Natural killer cell (primary cell): ENCODE results near the gene FAM186B. TPM values are rescaled to one million over a fixed set of nuclear protein-coding genes. Genes with fewer than 3 reads are reported as not detected.

Experiments
- ATAC-seq, 3 donors: fragments of 150-1000 bp in 2 of 3; fragments of 200-7000 bp in 1 of 3; cut with Tn5 transposase; 1 replicate in 1 of 3; 2 replicates in 2 of 3; pipeline ENCODE4 v1.10.0; 2021; ENCODE audit warnings: mild to moderate bottlenecking in 2 of 3, moderate library complexity in 2 of 3
- DNase-seq, 2 donors: peaks; one replicate each; pipeline versions ENCODE4 v3.0.0 to v3.0.0-alpha.2; 2013 to 2021; ENCODE audit warnings: mixed read lengths in 1 of 2
- H3K27ac ChIP-seq: one replicate; pipeline ENCODE4 v1.5.1; 2013; ENCODE audit warnings: mild to moderate bottlenecking, low read length
- H3K27me3 ChIP-seq: one replicate; pipeline ENCODE4 v1.6.1; 2013; ENCODE audit warnings: low read length; ENCODE audit not compliant: control insufficient read depth, insufficient read depth
- H3K36me3 ChIP-seq: one replicate; pipeline ENCODE4 v1.6.1; 2013; ENCODE audit warnings: low read length; ENCODE audit not compliant: control insufficient read depth, insufficient read depth
- H3K4me1 ChIP-seq: one replicate; pipeline ENCODE4 v1.6.1; 2013; ENCODE audit warnings: low read length; ENCODE audit not compliant: control insufficient read depth, insufficient read depth
- H3K4me3 ChIP-seq: one replicate; pipeline ENCODE4 v1.5.1; 2013; ENCODE audit warnings: low read length
- H3K9me3 ChIP-seq: one replicate; pipeline ENCODE4 v1.6.1; 2013; ENCODE audit warnings: low read length; ENCODE audit not compliant: control insufficient read depth, insufficient read depth
- H3K27ac Mint-ChIP-seq, 2 donors: one replicate each; pipeline ENCODE4 v1.8.0; 2022; ENCODE audit warnings: mild to moderate bottlenecking in 2 of 2, mixed read lengths in 2 of 2, moderate library complexity in 1 of 2
- H3K27me3 Mint-ChIP-seq, 2 donors: one replicate each; pipeline ENCODE4 v1.8.0; 2022; ENCODE audit warnings: low read depth in 2 of 2, mixed read lengths in 2 of 2
- H3K36me3 Mint-ChIP-seq: one replicate; pipeline ENCODE4 v1.8.0; 2022; ENCODE audit warnings: mixed read lengths
- H3K4me1 Mint-ChIP-seq, 2 donors: one replicate each; pipeline ENCODE4 v1.8.0; 2022; ENCODE audit warnings: mixed read lengths in 2 of 2
- H3K4me3 Mint-ChIP-seq: one replicate; pipeline ENCODE4 v1.8.0; 2022; ENCODE audit warnings: mild to moderate bottlenecking, moderate library complexity, mixed read lengths
- H3K9me3 Mint-ChIP-seq, 2 donors: one replicate each; pipeline ENCODE4 v1.8.0; 2022; ENCODE audit warnings: mixed read lengths in 2 of 2
- CTCF ChIP-seq: fragments of 200-600 bp; IDR thresholded peaks from one replicate; pipeline ENCODE4 v1.8.0; 2022; ENCODE audit warnings: antibody characterized with exemption
- WGBS: methylation state at CpG from one replicate; pipeline ENCODE4 v1.1.7; 2013; ENCODE audit warnings: missing lambda C conversion rate; ENCODE audit not compliant: insufficient coverage; 5-methylcytosine and 5-hydroxymethylcytosine counted together
- intact Hi-C: fragments of 100-400 bp; cut with micrococcal nuclease; formaldehyde crosslinking; loops from one replicate; pipeline ENCODE4 v1.14.2; 2022
- total RNA-seq, 4 donors: library from RNA; stranded (reverse); fragments of 120-200 nt in 1 of 4; gene quantifications; one replicate each; pipeline versions ENCODE4 v1.2.3 to v1.2.4, GENCODE V29; 2013 to 2022

Gene FAM186B
- total RNA-seq, 3 donors from 2014 or later (not counting 1 experiment from before 2014, with no cell fraction given) = 0.56 to 0.85 (median 0.77) TPM

GRCh38 chr12:49636979-49637755, 31.7 kb upstream of the FAM186B start:
- H3K9me3 ChIP-seq = no peaks in the 10 kb centered on the region
- H3K36me3 ChIP-seq = no peaks in the 10 kb centered on the region
- H3K4me3 ChIP-seq = no peak overlapping the region
- no peaks in the 10 kb centered on the region for H3K27me3 Mint-ChIP-seq
- peak; percentile 34 to 76 for DNase-seq
- intact Hi-C loops = loop anchor here (2.0 kb wide), 2 partner anchors 70 to 202 kb away; partner anchors contain the start of gene FMNL3
- H3K4me1 ChIP-seq = peaks cover 25% of the 10 kb centered on the region
- no peak overlapping the region for H3K27ac ChIP-seq
- H3K4me1 Mint-ChIP-seq = peaks cover 20 to 25% of the 10 kb centered on the region in 2 donors
- TF ChIP-seq CTCF = peak; percentile 67
- H3K36me3 Mint-ChIP-seq = no peaks in the 10 kb centered on the region
- H3K9me3 Mint-ChIP-seq = no peaks in the 10 kb centered on the region
- H3K27ac Mint-ChIP-seq = peak overlapping the region in 1 of 2 donors; percentile 29
- peak; percentile 76 to 98 (median 94) for ATAC-seq
- no peaks in the 10 kb centered on the region for H3K27me3 ChIP-seq
- no peak overlapping the region for H3K4me3 Mint-ChIP-seq
- WGBS = 36% methylated on average over 7 of the region's 9 CpGs

- no peak for DNase-seq
- Histone ChIP-seq H3K4me3 (no peak overlapping the region), H3K27ac (no peak overlapping the region), H3K4me1 (peaks cover 25% of the 10 kb centered on the region), H3K9me3 (no peaks in the 10 kb centered on the region), H3K36me3 (no peaks in the 10 kb centered on the region), H3K27me3 (no peaks in the 10 kb centered on the region)
- intact Hi-C loops = loop anchor here (2.0 kb wide), 2 partner anchors 70 to 202 kb away; partner anchors contain the start of gene FMNL3
- no peaks in the 10 kb centered on the region for H3K9me3 Mint-ChIP-seq
- 93% methylated on average over 13 of the region's 13 CpGs for WGBS
- no peak overlapping the region for H3K4me3 Mint-ChIP-seq
- no peaks in the 10 kb centered on the region for H3K36me3 Mint-ChIP-seq
- peaks cover 20 to 25% of the 10 kb centered on the region in 2 donors for H3K4me1 Mint-ChIP-seq
- TF ChIP-seq CTCF = no peak
- no peaks in the 10 kb centered on the region for H3K27me3 Mint-ChIP-seq
- ATAC-seq = no peak
- peak overlapping the region in 1 of 2 donors; percentile 29 for H3K27ac Mint-ChIP-seq
Measured at GRCh38 chr12:49636574-49636973, 31.1 kb upstream of the FAM186B start.

- intact Hi-C loops = loop anchor here (2.0 kb wide), 2 partner anchors 71 to 203 kb away; partner anchors contain the start of gene FMNL3
- ATAC-seq (no peak), DNase-seq (no peak)
- no peaks in the 10 kb centered on the region for H3K9me3 Mint-ChIP-seq
- Histone ChIP-seq H3K4me1 (peaks cover 25% of the 10 kb centered on the region), H3K9me3 (no peaks in the 10 kb centered on the region), H3K4me3 (no peak overlapping the region), H3K27me3 (no peaks in the 10 kb centered on the region), H3K27ac (no peak overlapping the region), H3K36me3 (no peaks in the 10 kb centered on the region)
- H3K4me3 Mint-ChIP-seq = no peak overlapping the region
- H3K4me1 Mint-ChIP-seq = peaks cover 20 to 25% of the 10 kb centered on the region in 2 donors
- 90% methylated on average over 4 of the region's 4 CpGs for WGBS
- no peaks in the 10 kb centered on the region for H3K36me3 Mint-ChIP-seq
- H3K27me3 Mint-ChIP-seq = no peaks in the 10 kb centered on the region
- no peak for TF ChIP-seq CTCF
- no peak overlapping the region for H3K27ac Mint-ChIP-seq
Measured at GRCh38 chr12:49635656-49636055, 30.2 kb upstream of the FAM186B start.
